ENCODE data around the gene PSME1. TPM values are rescaled to one million over a fixed set of nuclear protein-coding genes. Genes with fewer than 3 reads are reported as not detected.

Gene PSME1
- total RNA-seq, 1 donor = 111 TPM

- no peaks in the 10 kb centered on the region for H3K9me3 ChIP-seq (ENCODE audit: low read depth, low read length)
- peaks cover 10% of the 10 kb centered on the region for H3K79me2 ChIP-seq (ENCODE audit: insufficient read depth, low read length)
- TF ChIP-seq, protein P1, sequence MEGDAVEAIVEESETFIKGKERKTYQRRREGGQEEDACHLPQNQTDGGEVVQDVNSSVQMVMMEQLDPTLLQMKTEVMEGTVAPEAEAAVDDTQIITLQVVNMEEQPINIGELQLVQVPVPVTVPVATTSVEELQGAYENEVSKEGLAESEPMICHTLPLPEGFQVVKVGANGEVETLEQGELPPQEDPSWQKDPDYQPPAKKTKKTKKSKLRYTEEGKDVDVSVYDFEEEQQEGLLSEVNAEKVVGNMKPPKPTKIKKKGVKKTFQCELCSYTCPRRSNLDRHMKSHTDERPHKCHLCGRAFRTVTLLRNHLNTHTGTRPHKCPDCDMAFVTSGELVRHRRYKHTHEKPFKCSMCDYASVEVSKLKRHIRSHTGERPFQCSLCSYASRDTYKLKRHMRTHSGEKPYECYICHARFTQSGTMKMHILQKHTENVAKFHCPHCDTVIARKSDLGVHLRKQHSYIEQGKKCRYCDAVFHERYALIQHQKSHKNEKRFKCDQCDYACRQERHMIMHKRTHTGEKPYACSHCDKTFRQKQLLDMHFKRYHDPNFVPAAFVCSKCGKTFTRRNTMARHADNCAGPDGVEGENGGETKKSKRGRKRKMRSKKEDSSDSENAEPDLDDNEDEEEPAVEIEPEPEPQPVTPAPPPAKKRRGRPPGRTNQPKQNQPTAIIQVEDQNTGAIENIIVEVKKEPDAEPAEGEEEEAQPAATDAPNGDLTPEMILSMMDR (IDR thresholded peaks at IDR 0.05; ENCODE audit: extremely low read depth, low read depth, low read length) = no peak
- no peak overlapping the region for H3K4me2 ChIP-seq (ENCODE audit: insufficient read depth, low read length)
- no peak overlapping the region for H3K4me3 ChIP-seq (ENCODE audit: insufficient read depth, low read length)
- no peak overlapping the region for H2AFZ ChIP-seq (ENCODE audit: low read length)
- DNase-seq (ENCODE audit: insufficient read length, low spot score, missing footprints) = peak; percentile 82
- no peaks in the 10 kb centered on the region for H3K27me3 ChIP-seq (ENCODE audit: insufficient read depth, low read length)
- H3K36me3 ChIP-seq (ENCODE audit: insufficient read depth, low read length) = peaks cover 15% of the 10 kb centered on the region
- no peak overlapping the region for H3K27ac ChIP-seq (ENCODE audit: low read depth, low read length)
- H3K4me1 ChIP-seq (ENCODE audit: insufficient read depth, low read length) = peaks cover 10% of the 10 kb centered on the region
- H4K20me1 ChIP-seq (ENCODE audit: insufficient read depth, low read length) = no peaks in the 10 kb centered on the region
Observed at GRCh38 chr14:24096545-24097181, 39.3 kb upstream of the PSME1 start.

DNA sequence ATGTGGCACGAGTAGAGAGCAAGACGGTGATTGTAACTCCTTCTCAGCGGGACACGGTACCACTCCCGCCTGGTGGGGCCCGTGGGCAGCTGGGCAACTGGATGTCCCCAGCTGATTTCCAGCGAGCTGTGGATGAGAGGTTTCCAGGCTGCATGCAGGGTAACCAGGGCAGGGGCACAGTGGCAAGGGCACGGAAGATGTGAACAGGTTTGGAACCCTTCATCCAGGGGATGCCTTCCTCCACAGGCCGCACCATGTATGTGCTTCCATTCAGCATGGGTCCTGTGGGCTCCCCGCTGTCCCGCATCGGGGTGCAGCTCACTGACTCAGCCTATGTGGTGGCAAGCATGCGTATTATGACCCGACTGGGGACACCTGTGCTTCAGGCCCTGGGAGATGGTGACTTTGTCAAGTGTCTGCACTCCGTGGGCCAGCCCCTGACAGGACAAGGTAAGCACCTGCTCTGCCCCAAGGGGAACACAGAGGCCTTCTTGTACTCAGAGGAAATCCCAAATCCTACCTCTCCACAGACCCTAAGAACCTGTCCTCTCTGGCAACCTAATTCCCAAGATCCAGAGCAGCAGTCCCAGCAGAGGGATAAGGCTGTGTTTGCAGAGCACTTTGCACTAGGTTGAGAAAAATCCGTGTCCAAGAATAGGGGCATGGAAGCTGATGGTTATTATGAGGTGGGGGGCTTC is 37.6 kb upstream of the PSME1 start:
- peak; percentile 60 for DNase-seq (ENCODE audit: insufficient read length, low spot score, missing footprints)
- H3K27me3 ChIP-seq (ENCODE audit: insufficient read depth, low read length) = no peaks in the 10 kb centered on the region
- no peaks in the 10 kb centered on the region for H4K20me1 ChIP-seq (ENCODE audit: insufficient read depth, low read length)
- H3K4me1 ChIP-seq (ENCODE audit: insufficient read depth, low read length) = peaks cover 10% of the 10 kb centered on the region
- no peak overlapping the region for H3K27ac ChIP-seq (ENCODE audit: low read depth, low read length)
- no peak overlapping the region for H3K4me2 ChIP-seq (ENCODE audit: insufficient read depth, low read length)
- H3K4me3 ChIP-seq (ENCODE audit: insufficient read depth, low read length) = no peak overlapping the region
- H3K9me3 ChIP-seq (ENCODE audit: low read depth, low read length) = no peaks in the 10 kb centered on the region
- no peak overlapping the region for H2AFZ ChIP-seq (ENCODE audit: low read length)
- TF ChIP-seq, protein P1 (IDR thresholded peaks at IDR 0.05; ENCODE audit: extremely low read depth, low read depth, low read length) = no peak
- H3K36me3 ChIP-seq (ENCODE audit: insufficient read depth, low read length) = peaks cover 17% of the 10 kb centered on the region
- peaks cover 10% of the 10 kb centered on the region for H3K79me2 ChIP-seq (ENCODE audit: insufficient read depth, low read length)

GRCh38 chr14:24098927-24099813 is 36.8 kb upstream of the PSME1 start:
- Histone ChIP-seq H3K27me3 (ENCODE audit: insufficient read depth, low read length) (no peaks in the 10 kb centered on the region), H3K27ac (ENCODE audit: low read depth, low read length) (no peak overlapping the region), H4K20me1 (ENCODE audit: insufficient read depth, low read length) (no peaks in the 10 kb centered on the region), H3K4me1 (ENCODE audit: insufficient read depth, low read length) (peaks cover 10% of the 10 kb centered on the region), H2AFZ (ENCODE audit: low read length) (no peak overlapping the region), H3K9me3 (ENCODE audit: low read depth, low read length) (no peaks in the 10 kb centered on the region), H3K4me3 (ENCODE audit: insufficient read depth, low read length) (no peak overlapping the region), H3K79me2 (ENCODE audit: insufficient read depth, low read length) (peaks cover 10% of the 10 kb centered on the region), H3K4me2 (ENCODE audit: insufficient read depth, low read length) (no peak overlapping the region), H3K36me3 (ENCODE audit: insufficient read depth, low read length) (peaks cover 24% of the 10 kb centered on the region)
- TF ChIP-seq, protein P1 (IDR thresholded peaks at IDR 0.05; ENCODE audit: extremely low read depth, low read depth, low read length) = no peak
- DNase-seq (ENCODE audit: insufficient read length, low spot score, missing footprints) = peak; percentile 73
